Measurements from ENCODE around the gene PRDM7.
"Not testable (repeated sequence)": the region's sequence is repeated elsewhere in the genome, so short reads cannot be mapped to it uniquely, and the experiment has no call there.

GRCh38 chr16:90092781-90093180, 15.7 kb upstream of the PRDM7 start:
- TF ChIP-seq POLR2A, CTCF (IDR thresholded peaks at IDR 0.05): not testable (repeated sequence)
